Stimulated activated CD8-positive, alpha-beta memory T cell treated with anti-CD3 and anti-CD28 coated beads, Interleukin-15, amount 100 ng/mL, for 4 hours (primary cell): ENCODE data around the gene SULT1C3.
"Not testable (repeated sequence)": the region's sequence is repeated elsewhere in the genome, so short reads cannot be mapped to it uniquely, and the experiment has no call there.

Experiments
- DNase-seq, 2 donors: peaks; one replicate each; pipeline ENCODE4 v3.0.0-alpha.2; 2020; ENCODE audit warnings: low read depth in 2 of 2

SULT1C3 gene

GRCh38 chr2:108244667-108245414 lies 5.1 kb downstream of the SULT1C3 start:
- DNase-seq = no peak

GRCh38 chr2:108253106-108253505 lies 13.3 kb downstream of the SULT1C3 start:
- DNase-seq = no peak

- no peak for DNase-seq
These were observed 18.1 kb downstream of the SULT1C3 start for GRCh38 chr2:108257757-108258331.

GRCh38 chr2:108260773-108261172 lies 21.0 kb downstream of the SULT1C3 start:
- no peak for DNase-seq

- DNase-seq = no peak
These were observed 22.3 kb downstream of the SULT1C3 start for GRCh38 chr2:108262036-108262435.

- no peak for DNase-seq
These were observed 23.6 kb downstream of the SULT1C3 start for GRCh38 chr2:108263401-108263800.

- no peak for DNase-seq
These were observed 26.4 kb downstream of the SULT1C3 start for GRCh38 chr2:108266218-108266617.

- no peak for DNase-seq
These were observed 27.3 kb downstream of the SULT1C3 start for GRCh38 chr2:108267101-108267500.

GRCh38 chr2:108268001-108268400 lies 28.2 kb downstream of the SULT1C3 start:
- no peak for DNase-seq

- no peak for DNase-seq
These were observed 30.6 kb downstream of the SULT1C3 start for GRCh38 chr2:108270346-108270745.

GRCh38 chr2:108270768-108271506 lies 31.2 kb downstream of the SULT1C3 start:
- no peak for DNase-seq

- no peak for DNase-seq
These were observed 32.0 kb downstream of the SULT1C3 start for GRCh38 chr2:108271691-108272253.

- no peak for DNase-seq
These were observed 38.9 kb downstream of the SULT1C3 start for GRCh38 chr2:108278631-108279030.

- no peak for DNase-seq
These were observed 39.7 kb downstream of the SULT1C3 start for GRCh38 chr2:108279468-108279867.

GRCh38 chr2:108280466-108280865 lies 40.7 kb downstream of the SULT1C3 start:
- no peak for DNase-seq

- DNase-seq = not testable (repeated sequence)
These were observed 44.8 kb downstream of the SULT1C3 start for GRCh38 chr2:108284566-108284965.

GRCh38 chr2:108285616-108286015 lies 45.8 kb downstream of the SULT1C3 start:
- DNase-seq = no peak

GRCh38 chr2:108287169-108287568 lies 47.4 kb downstream of the SULT1C3 start:
- no peak for DNase-seq

- DNase-seq = no peak
These were observed 48.9 kb downstream of the SULT1C3 start, which contains the start of gene SULT1C2 for GRCh38 chr2:108288534-108289106. Gene SULT1C2 (plus strand): TSS chr2:108288895. CDS start chr2:108293668, 4,773 bp downstream.

- DNase-seq = no peak
These were observed 54.1 kb downstream of the SULT1C3 start for GRCh38 chr2:108293850-108294249.

- DNase-seq = no peak
These were observed 57.8 kb downstream of the SULT1C3 start for GRCh38 chr2:108297436-108298141.
